DMS153 (cell line): ENCODE measurements around the gene PGAM2.
A peak's percentile ranks its signal among the peaks of the same experiment; 100 is the strongest.

Experiments
- DNase-seq: peaks from one replicate; lab custom pipeline; 2025; lab: John Stamatoyannopoulos, UW

PGAM2 gene

GRCh38 chr7:44082541-44083207, 17.3 kb upstream of the PGAM2 start:
- peak; percentile 99 for DNase-seq

- no peak for DNase-seq
These were observed 15.9 kb upstream of the PGAM2 start for GRCh38 chr7:44081266-44081748.

GRCh38 chr7:44080686-44081265, 15.4 kb upstream of the PGAM2 start:
- no peak for DNase-seq

- no peak for DNase-seq
These were observed 14.8 kb upstream of the PGAM2 start for GRCh38 chr7:44080118-44080517.

- DNase-seq = no peak
These were observed 14.1 kb upstream of the PGAM2 start for GRCh38 chr7:44079331-44080021.

GRCh38 chr7:44078521-44078920, 13.2 kb upstream of the PGAM2 start:
- no peak for DNase-seq

- no peak for DNase-seq
These were observed 12.3 kb upstream of the PGAM2 start for GRCh38 chr7:44077681-44078091.

- no peak for DNase-seq
These were observed 11.7 kb upstream of the PGAM2 start for GRCh38 chr7:44077061-44077460.

- DNase-seq = no peak
These were observed 10.9 kb upstream of the PGAM2 start for GRCh38 chr7:44076101-44076895.

GRCh38 chr7:44075296-44076075, 10.1 kb upstream of the PGAM2 start:
- DNase-seq = no peak

- no peak for DNase-seq
These were observed 9.0 kb upstream of the PGAM2 start for GRCh38 chr7:44074349-44074695.

GRCh38 chr7:44073664-44074348, 8.4 kb upstream of the PGAM2 start:
- no peak for DNase-seq

GRCh38 chr7:44072364-44073231, 7.2 kb upstream of the PGAM2 start:
- no peak for DNase-seq

- DNase-seq = no peak
These were observed 6.5 kb upstream of the PGAM2 start for GRCh38 chr7:44071726-44072363.

GRCh38 chr7:44068054-44068453, 2.7 kb upstream of the PGAM2 start:
- DNase-seq = no peak

- DNase-seq = no peak
These were observed 1.9 kb upstream of the PGAM2 start for GRCh38 chr7:44067064-44067951.

- DNase-seq = no peak
These were observed 1.2 kb upstream of the PGAM2 start for GRCh38 chr7:44066494-44067063.

GRCh38 chr7:44066111-44066460, 719 bp upstream of the PGAM2 start:
- DNase-seq = no peak
